HepG2 (cell line): ENCODE results near the gene KRTAP19-7. TPM values are rescaled to one million over a fixed set of nuclear protein-coding genes. Genes with fewer than 3 reads are reported as not detected.

Experiments used
- ATAC-seq: fragments of 200-7000 bp; cut with Tn5 transposase; 3 replicates; pipeline ENCODE4 v1.9.1; 2020; ENCODE audit warnings: mild to moderate bottlenecking, moderate library complexity
- BruUV-seq: library from RNA; stranded (reverse); fragments of 400-500 nt; replicated peaks from 2 replicates; lab custom pipeline; 2021; lab: Mats Ljungman, UMichigan
- CTCF ChIA-PET: fragments of 300-600 bp; formaldehyde crosslinking; extraction: SDS; loops from one replicate; lab custom pipeline; 2021; ENCODE audit warnings: low total read pairs, inconsistent platforms, low intra/inter-chr PET ratio; lab: Yijun Ruan, JAX
- POLR2A ChIA-PET: fragments of 350-600 bp; sonication (Branson Sonifier 250); formaldehyde crosslinking; loops from one replicate; lab custom pipeline; 2020; ENCODE audit warnings: antibody characterized with exemption, inconsistent platforms; lab: Yijun Ruan, JAX
- DNase-seq: peaks from one replicate; pipeline ENCODE4 v3.0.0-alpha.2; 2015; ENCODE audit warnings: low spot score
- FAIRE-seq: peaks from 3 replicates; lab custom pipeline; 2011; peaks lifted over from hg19 to GRCh38; lab: Jason Lieb, UNC
- H2AFZ ChIP-seq: one replicate; pipeline ENCODE4 v1.6.1; 2011; ENCODE audit warnings: low read length, inconsistent platforms
- H3K27ac ChIP-seq: fragments of 300-600 bp; 3 replicates; pipeline ENCODE4 v1.8.0; 2011; ENCODE audit warnings: mixed run types, mild to moderate bottlenecking, mixed read lengths, low read length, inconsistent platforms; ENCODE audit not compliant: insufficient read depth; ENCODE audit errors: extremely low read length
- H3K27me3 ChIP-seq, 2 experiments: fragments of 200-600 bp in 1 of 2; 2 replicates in 1 of 2; 3 replicates in 1 of 2; pipeline versions ENCODE4 v1.6.0 to v1.8.0; 2011; ENCODE audit warnings: low read length in 2 of 2, mild to moderate bottlenecking in 2 of 2, moderate library complexity in 2 of 2, inconsistent platforms in 1 of 2; ENCODE audit not compliant: insufficient read depth in 2 of 2, control insufficient read depth in 1 of 2
- H3K36me3 ChIP-seq, 2 experiments: fragments of 200-600 bp in 1 of 2; replicated peaks in 1 of 2; 2 replicates in 1 of 2; 3 replicates in 1 of 2; pipeline versions ENCODE4 v1.5.1 to v1.8.0; 2011; ENCODE audit warnings: low read length in 2 of 2, inconsistent platforms in 1 of 2; ENCODE audit not compliant: insufficient read depth in 2 of 2, control insufficient read depth in 1 of 2
- H3K4me1 ChIP-seq: 2 replicates; pipeline ENCODE4 v1.5.1; 2012; ENCODE audit warnings: low read length, inconsistent platforms; ENCODE audit not compliant: insufficient read depth
- H3K4me2 ChIP-seq: 2 replicates; pipeline ENCODE4 v1.6.0; 2011; ENCODE audit warnings: low read depth, low read length, inconsistent platforms
- H3K4me3 ChIP-seq, 3 experiments: fragments of 200-600 bp in 1 of 3; sonication (generic), shearing (Covaris generic) in 1 of 3; replicated peaks in 1 of 3; 2 replicates each; pipeline ENCODE4 v1.5.1; 2011 to 2016; ENCODE audit warnings: low read length in 3 of 3, inconsistent platforms in 2 of 3, low read depth in 2 of 3, mild to moderate bottlenecking in 2 of 3, control low read depth in 1 of 3, mixed read lengths in 1 of 3; ENCODE audit not compliant: insufficient read depth in 1 of 3
- H3K79me2 ChIP-seq: one replicate; pipeline ENCODE4 v1.6.1; 2011; ENCODE audit warnings: low read length, inconsistent platforms; ENCODE audit not compliant: insufficient read depth
- H3K9ac ChIP-seq: 2 replicates; pipeline ENCODE4 v1.6.0; 2011; ENCODE audit warnings: mild to moderate bottlenecking, low read depth, low read length, inconsistent platforms; ENCODE audit not compliant: insufficient read depth
- H3K9me3 ChIP-seq: 2 replicates; pipeline ENCODE4 v1.5.1; 2012; ENCODE audit warnings: mild to moderate bottlenecking, low read length
- H4K20me1 ChIP-seq: 2 replicates; pipeline ENCODE4 v1.6.0; 2011; ENCODE audit warnings: inconsistent platforms, mild to moderate bottlenecking, low read length, moderate library complexity; ENCODE audit not compliant: insufficient read depth
- ARNT2 ChIP-seq: sonication (generic); formaldehyde crosslinking; IDR thresholded peaks from 2 replicates; pipeline ENCODE4 v1.8.0; 2022; ENCODE audit warnings: mild to moderate bottlenecking, low read depth, missing genetic modification reagents, moderate library complexity
- CHD4 ChIP-seq: fragments of 200-600 bp; sonication (generic); IDR thresholded peaks from 2 replicates; pipeline ENCODE4 v1.7.0; 2017; ENCODE audit warnings: mild to moderate bottlenecking, low read length, borderline replicate concordance
- GABPB1 ChIP-seq: IDR thresholded peaks from 2 replicates; pipeline ENCODE4 v1.6.1; 2016; ENCODE audit warnings: mild to moderate bottlenecking, missing genetic modification reagents, moderate library complexity, missing compliant biosample characterization
- GATAD2A ChIP-seq: IDR thresholded peaks from 2 replicates; pipeline ENCODE4 v1.6.1; 2016
- MAFK ChIP-seq, 2 experiments: IDR thresholded peaks in 1 of 2; conservative IDR thresholded peaks in 1 of 2; 2 replicates each; pipeline ENCODE4 v1.6.1; 2011; ENCODE audit warnings: improper control_type of control experiment in 2 of 2, low read length in 2 of 2
- PAXIP1 ChIP-seq: sonication (generic); formaldehyde crosslinking; conservative IDR thresholded peaks from 2 replicates; pipeline ENCODE4 v1.4.0; 2020; ENCODE audit warnings: mild to moderate bottlenecking, missing genetic modification reagents, moderate library complexity
- PHF5A ChIP-seq: IDR thresholded peaks from one replicate; pipeline ENCODE4 v1.6.1; 2018; ENCODE audit warnings: low read depth, missing genetic modification reagents; ENCODE audit not compliant: unreplicated experiment
- SAP130 ChIP-seq: IDR thresholded peaks from 2 replicates; pipeline ENCODE4 v1.6.1; 2016; ENCODE audit warnings: low read depth
- SSRP1 ChIP-seq: IDR thresholded peaks from 2 replicates; pipeline ENCODE4 v1.6.1; 2016; ENCODE audit warnings: control low read depth
- SUZ12 ChIP-seq: fragments of 150-350 bp; IDR thresholded peaks from 2 replicates; pipeline ENCODE4 v1.6.1; 2014; ENCODE audit warnings: low read depth, low read length
- WIZ ChIP-seq: sonication (generic); formaldehyde crosslinking; IDR thresholded peaks from 2 replicates; pipeline ENCODE4 v1.5.1; 2020; ENCODE audit warnings: mild to moderate bottlenecking, missing genetic modification reagents
- ZFYVE20 ChIP-seq: sonication (generic); formaldehyde crosslinking; IDR thresholded peaks from 2 replicates; pipeline ENCODE4 v1.8.0; 2023; ENCODE audit warnings: low read depth, mild to moderate bottlenecking, moderate library complexity, missing genetic modification reagents, borderline replicate concordance
- ZMYM3 ChIP-seq: sonication (generic); formaldehyde crosslinking; IDR thresholded peaks from 2 replicates; pipeline ENCODE4 v1.5.1; 2020; ENCODE audit warnings: mild to moderate bottlenecking, missing genetic modification reagents
- ZNF136 ChIP-seq: sonication (generic); formaldehyde crosslinking; IDR thresholded peaks from 2 replicates; pipeline ENCODE4 v1.8.1; 2022; ENCODE audit warnings: low read depth, mild to moderate bottlenecking, moderate library complexity, missing genetic modification reagents
- ZNF235 ChIP-seq: sonication (generic); formaldehyde crosslinking; IDR thresholded peaks from 2 replicates; pipeline ENCODE4 v1.8.1; 2023; ENCODE audit warnings: mild to moderate bottlenecking, missing genetic modification reagents, borderline replicate concordance
- ZNF446 ChIP-seq: sonication (generic); formaldehyde crosslinking; IDR thresholded peaks from 2 replicates; pipeline ENCODE4 v1.5.0; 2020; ENCODE audit warnings: mild to moderate bottlenecking, missing genetic modification reagents
- ZNF703 ChIP-seq: sonication (generic); formaldehyde crosslinking; IDR thresholded peaks from 2 replicates; pipeline ENCODE4 v1.5.1; 2020; ENCODE audit warnings: missing genetic modification reagents, mild to moderate bottlenecking, moderate library complexity, borderline replicate concordance
- ZNF772 ChIP-seq: sonication (generic); formaldehyde crosslinking; IDR thresholded peaks from 2 replicates; pipeline ENCODE4 v1.5.0; 2020; ENCODE audit warnings: mild to moderate bottlenecking, missing genetic modification reagents
- ZNF777 ChIP-seq: sonication (generic); formaldehyde crosslinking; IDR thresholded peaks from 2 replicates; pipeline ENCODE4 v1.4.0; 2020; ENCODE audit warnings: missing genetic modification reagents
- WGBS: methylation state at CpG from one replicate; pipeline ENCODE4 v1.1.6; 2017; ENCODE audit warnings: low lambda C conversion rate; 5-methylcytosine and 5-hydroxymethylcytosine counted together
- in situ Hi-C: cut with HindIII; loops from 2 replicates; pipeline ENCODE4 v1.10.0; 2017; ENCODE audit warnings: low pct_unique_long_range_greater_than_20kb; ENCODE audit not compliant: extremely low pct_ligation_motif_present
- intact Hi-C: fragments of 100-400 bp; cut with micrococcal nuclease; formaldehyde crosslinking; loops from one replicate; pipeline ENCODE4 v1.10.0; 2022; ENCODE audit not compliant: unreplicated experiment
- polyA plus RNA-seq, 8 experiments: library from polyadenylated mRNA; depleted of rRNA in 3 of 8; stranded (reverse) in 7 of 8; unstranded in 1 of 8; fragments of >200 nt; fragmentation: Illumina TruSeq in 4 of 8; extraction: Trizol in 4 of 8; gene quantifications; 2 replicates each; pipeline versions ENCODE4 v1.2.1 to v1.2.3, GENCODE V29; 2011 to 2016; ENCODE audit warnings: low read depth in 4 of 8, missing spikeins in 1 of 8, mixed read lengths in 1 of 8; ENCODE audit not compliant: insufficient read depth in 1 of 8
- total RNA-seq, 5 experiments: library from RNA; depleted of rRNA; stranded (reverse); fragments of >200 nt; fragmentation: Illumina TruSeq; extraction: Trizol; gene quantifications; 2 replicates each; pipeline ENCODE4 v1.2.3, GENCODE V29; 2016; ENCODE audit warnings: low read depth in 1 of 5

The KRTAP19-7 gene
- total and polyA plus RNA-seq, 2 of the 13 experiments (the other 11 are each of a cell fraction or from before 2014, with no cell fraction given), result not detected

- intact Hi-C loops (no loop called here), in situ Hi-C loops (no loop called here)
- H3K4me1 ChIP-seq, result no peaks in the 10 kb centered on the region
- no peaks in the 10 kb centered on the region for H3K36me3 ChIP-seq
- H3K79me2 ChIP-seq, result no peaks in the 10 kb centered on the region
- H3K27me3 ChIP-seq, result no peaks in the 10 kb centered on the region
- WGBS, result 0% methylated on average over 1 of the region's 1 CpG
- no peak overlapping the region for H3K4me3 ChIP-seq
- BruUV-seq, result no TSS peak
- POLR2A ChIA-PET, result no interaction called here
- no peak overlapping the region for H3K4me2 ChIP-seq
- H2AFZ ChIP-seq, result no peak overlapping the region
- TF ChIP-seq GATAD2A, result no peak
- TF ChIP-seq GABPB1, result no peak
- no peak for TF ChIP-seq PHF5A (CRISPR knock-in tag)
- TF ChIP-seq ZNF703 (CRISPR knock-in tag), result no peak
- no peak for TF ChIP-seq SSRP1
- no peak for TF ChIP-seq ZNF446 (CRISPR knock-in tag)
- TF ChIP-seq WIZ (CRISPR knock-in tag), result no peak
- no peak for TF ChIP-seq SAP130
- no peak for TF ChIP-seq PAXIP1 (CRISPR knock-in tag)
- TF ChIP-seq CHD4, result no peak
- TF ChIP-seq SUZ12, result no peak
- TF ChIP-seq ZNF772 (CRISPR knock-in tag), result no peak
- no peak for TF ChIP-seq ARNT2 (CRISPR knock-in tag)
- TF ChIP-seq ZNF777 (CRISPR knock-in tag), result no peak
- no peak for TF ChIP-seq MAFK (conservative IDR thresholded peaks at IDR 0.05 in 1 of 2, IDR thresholded peaks at IDR 0.05 in 1 of 2; ENCODE audit: low read length in 2 of 2)
- TF ChIP-seq ZFYVE20 (CRISPR knock-in tag), result no peak
- TF ChIP-seq ZMYM3 (CRISPR knock-in tag), result no peak
- TF ChIP-seq ZNF235, result no peak
- TF ChIP-seq ZNF136 (CRISPR knock-in tag), result no peak
- ATAC-seq (no peak), DNase-seq (no peak), FAIRE-seq (no peak)
- H3K27ac ChIP-seq, result no peak overlapping the region
- H3K9me3 ChIP-seq, result peaks cover 90% of the 10 kb centered on the region
- H4K20me1 ChIP-seq, result no peaks in the 10 kb centered on the region
- no peak overlapping the region for H3K9ac ChIP-seq
- CTCF ChIA-PET, result no interaction called here
Measured at GRCh38 chr21:30552782-30553181, 8.3 kb downstream of the KRTAP19-7 start.
